ENCODE data around the gene CLDN19.
"Not testable (repeated sequence)": the region's sequence is repeated elsewhere in the genome, so short reads cannot be mapped to it uniquely, and the experiment has no call there.

CLDN19 gene

DNA sequence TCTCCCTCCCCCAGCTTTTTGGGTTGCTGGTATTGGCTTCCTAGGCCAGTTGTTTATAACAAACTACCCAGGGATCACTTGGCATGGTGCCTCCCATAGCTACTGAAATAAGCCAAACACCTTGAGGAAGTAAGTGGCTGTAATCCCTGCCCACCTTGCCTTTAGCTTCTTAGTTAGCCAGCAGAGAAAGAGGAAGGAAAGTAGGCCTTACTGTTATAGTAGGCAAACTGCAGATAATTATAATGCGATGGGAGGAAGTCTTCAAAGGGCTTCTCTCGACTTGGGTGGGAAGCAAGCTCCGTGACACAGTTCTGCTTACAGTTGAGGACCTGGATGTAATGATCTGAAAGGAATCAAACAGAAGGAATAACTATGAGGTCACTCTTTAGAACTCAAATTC, 18.6 kb upstream of the CLDN19 start:
- DNase-seq: no peak

DNA sequence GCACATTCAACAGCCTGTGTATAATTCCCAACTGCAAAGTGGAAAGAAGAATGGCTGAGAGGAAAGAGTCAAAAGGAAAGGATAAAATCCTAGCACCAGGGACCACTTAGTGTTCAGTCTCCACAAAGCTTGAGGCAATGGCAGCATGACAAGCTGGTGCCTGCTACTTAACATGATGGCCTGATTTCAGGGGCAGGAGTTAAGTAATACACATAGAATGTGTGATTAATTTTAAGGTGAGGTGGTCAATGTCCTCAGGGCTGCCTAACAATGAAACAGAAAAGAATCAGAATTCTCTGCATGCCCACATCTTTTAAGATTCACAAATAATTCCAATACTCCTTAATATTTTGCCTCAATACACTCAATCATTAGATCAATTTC, 17.8 kb upstream of the CLDN19 start:
- no peak for DNase-seq

DNA sequence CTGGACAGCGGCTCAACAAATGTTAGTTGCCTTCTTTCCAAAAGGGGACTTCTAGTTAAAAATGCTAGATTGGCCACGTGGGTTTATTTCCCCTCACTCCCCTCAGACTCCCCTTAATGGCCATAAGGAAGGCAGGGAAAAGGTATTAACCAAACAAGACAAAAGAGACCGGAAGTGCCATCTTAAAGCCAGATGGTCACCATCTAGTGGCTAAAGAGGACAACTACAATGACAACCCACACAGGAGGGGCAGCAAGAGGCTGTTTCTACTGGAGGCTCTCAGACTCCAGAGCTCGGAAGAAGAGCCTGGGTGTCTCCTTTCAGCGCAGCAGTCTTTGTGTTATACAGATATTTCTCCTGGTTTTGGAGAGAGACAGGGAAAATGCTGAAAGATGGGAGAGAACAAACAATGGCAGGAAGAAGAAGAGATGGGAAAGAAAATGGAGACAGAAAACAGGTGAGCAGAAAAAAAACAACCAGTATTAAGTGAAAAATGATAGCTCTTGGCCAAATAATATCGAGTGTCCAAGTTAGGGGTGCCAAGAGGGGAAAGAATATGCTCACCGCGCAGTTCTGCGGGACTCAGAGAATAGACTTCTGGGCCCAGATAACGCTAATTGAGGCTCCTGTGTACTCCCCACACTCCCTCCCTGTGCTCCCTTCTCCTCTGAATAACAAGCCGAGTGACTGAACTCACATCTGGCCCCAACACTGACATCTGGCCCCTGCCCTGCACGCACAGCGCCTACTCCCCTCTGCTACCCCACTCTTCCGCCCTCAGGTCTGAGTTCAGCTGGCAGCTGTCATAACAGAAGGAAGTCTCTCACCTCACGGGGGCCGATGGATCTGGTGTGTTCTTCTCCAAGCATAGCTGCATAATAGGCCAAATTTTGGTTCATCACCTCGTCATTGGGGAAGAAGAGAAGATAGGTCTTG, 17.2 kb upstream of the CLDN19 start:
- no peak for DNase-seq

DNA sequence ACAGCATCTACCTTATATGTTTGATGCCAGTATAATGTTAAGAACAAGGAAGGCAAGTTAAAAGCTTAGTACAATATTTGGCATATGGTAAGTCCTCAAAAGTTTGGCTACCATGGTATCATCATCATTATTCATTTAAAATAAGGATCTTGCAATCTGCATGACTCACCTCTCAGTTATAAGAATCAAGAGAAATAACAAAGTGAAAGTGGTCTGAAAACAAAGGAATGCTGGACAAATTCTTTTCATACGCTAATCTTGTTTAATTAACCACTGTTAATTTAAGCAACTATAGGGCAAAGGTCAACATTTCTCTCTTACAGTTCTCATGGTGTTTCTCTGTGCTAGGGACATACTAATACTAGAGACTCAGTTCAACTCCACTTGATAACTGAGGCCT, 13.0 kb upstream of the CLDN19 start:
- DNase-seq: no peak

DNA sequence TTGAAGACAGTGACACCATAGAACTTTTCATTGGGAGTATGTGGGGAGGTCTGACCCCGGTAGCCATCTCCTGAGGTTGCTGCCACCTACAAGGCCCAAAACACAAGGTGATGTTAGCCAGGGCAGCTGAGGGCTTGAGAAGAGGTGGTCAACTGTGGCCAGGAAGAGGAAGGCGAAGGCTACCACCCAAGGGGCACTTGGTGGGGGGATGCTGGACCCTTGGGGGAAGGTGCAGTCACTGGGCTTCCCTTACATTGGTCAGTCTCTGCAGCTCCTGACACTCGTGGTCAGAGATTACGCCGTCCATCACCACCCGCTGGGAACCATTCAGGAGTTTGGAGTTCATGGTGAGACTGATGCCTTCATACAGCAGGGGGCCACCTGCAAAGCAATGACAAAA, 12.2 kb upstream of the CLDN19 start:
- no peak for DNase-seq

DNA sequence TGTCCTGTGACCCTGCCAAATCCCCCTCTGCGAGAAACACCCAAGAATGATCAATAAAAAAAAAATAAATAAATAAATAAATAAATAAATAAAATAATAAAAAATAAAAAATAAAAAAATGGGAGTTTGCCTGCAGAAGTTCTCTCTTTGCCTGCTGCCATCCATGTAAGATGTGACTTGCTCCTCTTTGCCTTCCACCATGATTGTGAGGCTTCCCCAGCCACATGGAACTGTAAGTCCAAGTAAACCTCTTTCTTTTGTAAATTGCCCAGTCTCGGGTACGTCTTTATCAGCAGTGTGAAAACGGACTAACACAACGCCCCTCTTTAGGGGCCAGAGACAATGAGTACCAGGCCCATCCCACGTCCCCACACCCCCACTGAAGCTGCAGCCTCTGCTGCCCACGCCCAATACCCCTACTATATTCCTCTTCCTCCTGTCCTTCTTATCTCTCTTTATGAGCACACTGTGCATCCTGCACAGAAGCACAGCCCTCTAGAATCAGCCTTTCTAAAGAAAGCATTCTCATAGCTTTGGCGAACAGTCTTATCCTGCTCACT, 11.6 kb upstream of the CLDN19 start:
- not testable (repeated sequence) for DNase-seq

DNA sequence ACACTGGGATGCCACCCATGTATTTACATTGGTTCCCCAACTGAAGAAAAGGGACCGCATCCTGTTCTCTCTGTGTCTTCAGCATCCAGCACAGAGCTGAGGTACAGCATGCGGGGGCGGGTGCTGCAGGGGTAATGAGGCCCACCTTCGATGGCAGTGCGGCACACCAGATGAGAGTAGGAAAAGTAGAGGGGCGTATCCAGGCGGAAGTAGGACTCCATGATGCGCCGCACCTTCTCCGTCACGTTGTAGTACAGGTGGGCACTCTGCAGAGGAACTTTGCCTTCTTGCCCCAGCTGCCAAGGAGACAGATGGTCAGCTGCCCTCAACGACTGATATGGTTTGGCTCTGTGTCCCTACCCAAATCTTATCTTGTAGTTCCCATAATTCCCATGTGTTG, 10.0 kb upstream of the CLDN19 start:
- no peak for DNase-seq

DNA sequence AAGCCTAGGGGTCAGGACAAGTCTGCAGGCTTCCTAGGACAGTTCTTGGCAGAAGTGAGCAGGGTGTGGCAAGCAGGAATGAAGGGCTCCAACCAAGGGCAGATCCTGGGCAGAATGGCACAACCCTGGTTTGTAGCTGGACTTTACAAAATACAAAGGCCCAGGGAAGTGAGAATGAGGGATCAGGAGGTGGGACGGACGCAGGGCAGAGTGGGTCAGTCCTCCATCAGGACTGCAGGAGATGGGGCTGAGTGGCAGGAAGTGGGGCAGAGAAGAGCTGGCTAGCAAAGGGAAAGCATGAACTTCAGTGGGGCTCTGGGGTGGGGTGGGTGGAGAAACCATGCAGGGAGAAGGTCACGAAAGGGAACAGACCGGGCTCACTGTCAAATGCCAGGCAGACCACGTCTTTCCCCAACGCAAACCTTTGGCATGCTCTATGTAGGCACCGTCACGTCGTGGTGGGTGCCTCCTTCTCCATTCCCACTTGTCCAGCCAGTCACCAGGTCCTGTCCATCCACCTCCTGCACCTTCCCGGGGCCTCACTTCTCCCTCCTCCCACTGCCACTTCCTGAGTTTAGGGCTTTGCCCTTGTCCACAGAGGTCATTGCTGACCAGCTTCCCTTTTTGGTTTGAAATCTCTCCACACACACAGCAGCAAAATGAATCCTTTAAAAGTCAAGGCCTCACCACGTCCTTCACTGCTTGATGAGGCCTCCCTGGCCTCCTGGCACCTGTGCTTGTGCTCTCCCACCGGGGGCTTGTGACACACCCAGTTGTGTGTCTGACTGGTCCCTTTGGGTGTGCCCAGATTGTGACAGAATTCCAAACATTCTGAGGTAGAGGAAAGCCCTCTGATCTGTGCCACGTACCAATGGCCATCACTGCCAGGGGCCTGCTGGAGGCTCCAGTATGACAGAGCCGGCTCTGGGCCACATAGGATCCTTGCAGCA, 8.7 kb upstream of the CLDN19 start:
- no peak for DNase-seq

DNA sequence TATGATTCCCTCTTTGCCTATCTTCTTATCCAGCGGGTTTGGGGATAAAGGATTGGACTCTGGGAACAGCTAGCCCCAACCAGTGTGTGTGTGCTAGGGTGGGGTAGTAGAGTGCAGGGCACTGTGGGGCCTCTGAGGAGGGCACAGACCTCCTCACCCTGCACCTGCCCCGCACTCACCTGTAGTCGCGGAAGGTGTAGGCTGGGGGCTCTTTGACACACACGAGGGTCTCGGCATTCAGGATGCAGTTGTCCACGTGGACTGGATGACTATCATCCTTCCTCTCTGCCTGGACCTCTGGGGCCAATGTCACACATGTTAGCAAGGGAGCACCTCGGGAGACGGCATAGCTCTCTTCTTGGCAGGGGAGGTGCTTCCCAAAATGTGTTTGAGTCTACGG, 8.0 kb upstream of the CLDN19 start:
- DNase-seq: no peak

DNA sequence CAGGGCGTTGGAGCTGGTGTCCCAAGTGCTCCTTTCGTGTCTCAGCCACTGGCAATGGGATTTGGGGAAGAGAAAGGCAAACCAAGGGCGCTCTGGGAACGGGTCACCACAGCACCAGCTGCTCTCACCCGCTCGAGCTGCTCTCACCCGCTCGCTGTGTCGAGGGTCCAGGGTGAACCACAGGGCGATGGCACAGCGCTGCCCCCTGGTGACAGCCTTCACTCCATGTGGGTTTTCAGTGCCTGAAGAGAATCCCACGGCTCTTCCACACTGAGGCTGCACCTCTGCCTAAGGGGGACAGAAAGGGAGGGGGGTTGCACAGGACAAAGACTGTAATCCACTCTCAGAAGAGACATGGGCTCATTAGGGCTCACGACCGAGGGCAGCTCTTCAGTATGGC, 7.1 kb upstream of the CLDN19 start:
- peak; percentile 54 for DNase-seq

DNA sequence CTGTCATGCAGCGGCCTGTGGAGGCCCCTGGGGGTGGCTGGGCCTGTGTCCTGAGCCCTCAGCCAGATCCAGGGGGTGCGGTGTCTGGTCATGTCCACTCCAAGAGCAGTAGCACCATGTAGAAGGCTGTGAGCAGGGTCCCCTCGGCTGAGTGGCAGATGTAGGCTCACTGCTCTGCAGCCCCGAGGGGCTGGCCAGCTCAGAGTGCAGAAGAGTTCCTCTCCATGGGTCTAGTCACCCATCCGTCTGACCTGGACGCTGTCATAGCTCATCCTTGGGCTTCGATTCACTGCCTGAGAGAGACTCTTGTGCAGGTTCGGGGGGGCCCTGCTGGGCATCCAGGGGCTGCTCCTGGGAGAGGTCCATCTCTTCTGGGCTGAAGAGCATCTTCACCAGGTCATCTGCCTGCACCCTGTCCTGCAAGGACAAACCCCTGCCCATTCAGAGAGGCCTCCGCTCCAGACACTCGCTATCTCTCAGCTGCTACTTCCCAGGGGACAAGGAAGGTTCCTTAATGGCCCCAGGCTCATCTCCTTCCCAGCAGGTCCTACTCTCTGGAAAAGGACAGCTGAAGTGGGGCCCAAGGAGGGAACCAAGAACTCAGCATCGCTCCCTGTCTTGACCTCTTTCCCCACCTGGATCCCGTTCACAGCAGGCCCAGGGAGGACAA, 6.5 kb upstream of the CLDN19 start:
- no peak for DNase-seq

DNA sequence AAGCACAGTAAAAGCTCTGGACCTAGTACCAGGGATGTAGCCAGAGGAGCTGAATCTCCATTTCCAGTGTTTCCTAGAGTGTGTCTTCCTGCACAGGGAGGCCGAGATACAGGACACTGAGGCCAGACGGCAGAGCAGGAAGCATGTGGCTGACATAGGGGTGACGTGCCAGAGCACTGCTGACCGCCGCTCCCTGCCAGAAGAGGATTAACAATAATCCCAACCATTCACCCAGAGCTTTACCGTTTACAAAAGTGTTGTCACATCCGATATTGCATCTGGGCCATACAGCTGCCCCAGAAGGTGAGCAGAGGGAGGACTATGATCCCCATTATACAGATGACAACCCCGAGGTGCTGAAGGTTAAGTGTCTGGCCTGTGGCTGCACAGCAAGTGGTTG, 5.8 kb upstream of the CLDN19 start:
- DNase-seq: no peak

DNA sequence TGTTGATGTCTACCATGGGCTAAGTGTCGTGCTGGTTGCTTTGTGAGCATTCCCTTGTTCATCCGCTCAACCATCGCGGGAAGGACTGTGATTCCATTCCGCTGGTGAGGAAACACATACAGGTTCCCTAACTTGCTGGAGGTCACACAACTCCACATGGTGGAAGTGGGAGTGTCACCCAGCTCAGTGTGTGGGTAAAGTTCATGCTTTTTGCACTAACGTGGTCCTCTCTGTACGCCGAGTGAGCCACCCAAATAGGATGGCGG, 4.0 kb upstream of the CLDN19 start:
- no peak for DNase-seq

DNA sequence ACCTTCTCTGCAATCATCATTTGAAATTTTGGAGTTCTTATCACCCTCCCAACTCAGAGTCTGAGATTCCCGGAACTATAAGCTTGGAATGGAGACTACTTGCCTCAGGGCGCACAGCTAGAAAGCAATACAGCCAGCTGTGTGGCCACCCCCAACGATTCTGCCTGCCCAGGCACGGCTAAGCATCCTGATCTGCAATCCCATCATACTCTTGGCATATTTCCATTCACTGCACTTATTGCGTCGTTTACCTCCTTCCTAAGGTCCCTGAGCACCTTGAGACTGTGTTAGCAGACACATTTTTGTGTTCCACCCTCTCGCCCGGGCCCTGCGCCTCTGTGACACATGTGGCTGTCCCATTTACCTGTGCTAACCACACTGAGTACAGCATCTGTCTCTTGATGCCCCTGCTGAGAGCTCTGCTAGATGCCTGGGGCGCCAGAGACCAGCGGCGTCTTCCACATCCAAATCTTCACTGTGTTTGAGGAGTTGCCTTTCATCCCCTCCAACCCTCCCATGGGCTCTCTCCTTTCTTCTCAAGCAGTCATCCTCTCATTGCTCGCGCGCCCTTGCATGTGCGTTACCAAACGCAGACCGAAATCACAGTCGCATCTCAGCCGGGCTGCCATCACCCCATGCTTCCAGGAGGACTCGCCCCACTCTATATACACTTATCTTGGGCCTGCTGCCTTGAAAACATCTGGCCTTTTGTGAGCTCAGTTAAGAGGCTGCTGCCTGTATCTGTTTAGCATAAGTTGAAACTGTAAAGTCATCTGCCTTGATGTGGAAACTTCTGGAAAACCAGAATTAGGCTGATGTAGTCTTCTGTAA, 3.5 kb upstream of the CLDN19 start:
- no peak for DNase-seq

DNA sequence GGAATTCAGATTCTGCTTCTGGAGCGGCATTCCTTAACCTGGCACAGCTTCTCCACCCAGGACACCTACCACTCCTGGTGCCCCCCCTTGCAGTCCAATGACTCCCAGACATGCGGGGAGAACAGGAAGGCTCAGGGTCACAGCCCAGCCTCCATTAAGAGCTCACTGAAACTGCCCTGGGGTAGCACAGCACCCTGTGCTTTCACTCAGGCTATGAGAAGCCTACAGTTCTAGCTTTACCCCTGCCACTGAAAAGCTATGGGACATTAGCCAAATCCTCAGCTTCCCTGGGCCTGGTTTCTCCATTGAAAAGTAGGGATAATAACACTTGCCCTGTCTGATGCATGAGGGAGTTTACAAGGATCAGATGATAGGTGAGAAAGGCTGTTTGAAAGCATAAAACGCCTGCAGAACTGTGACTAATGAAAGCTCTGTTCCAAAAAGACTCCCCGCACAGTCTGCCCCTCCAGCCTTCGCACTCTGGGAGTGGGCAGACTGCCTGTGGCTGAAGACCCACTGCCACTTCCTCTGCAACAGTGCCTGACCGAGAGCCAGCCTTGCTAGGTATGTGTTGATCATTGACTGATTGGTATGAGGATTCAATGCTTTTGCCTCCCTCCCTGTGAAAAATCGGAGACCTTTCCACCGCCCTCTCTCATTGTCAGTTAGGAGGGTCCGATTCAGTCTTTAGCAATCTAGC, 2.7 kb upstream of the CLDN19 start:
- no peak for DNase-seq

DNA sequence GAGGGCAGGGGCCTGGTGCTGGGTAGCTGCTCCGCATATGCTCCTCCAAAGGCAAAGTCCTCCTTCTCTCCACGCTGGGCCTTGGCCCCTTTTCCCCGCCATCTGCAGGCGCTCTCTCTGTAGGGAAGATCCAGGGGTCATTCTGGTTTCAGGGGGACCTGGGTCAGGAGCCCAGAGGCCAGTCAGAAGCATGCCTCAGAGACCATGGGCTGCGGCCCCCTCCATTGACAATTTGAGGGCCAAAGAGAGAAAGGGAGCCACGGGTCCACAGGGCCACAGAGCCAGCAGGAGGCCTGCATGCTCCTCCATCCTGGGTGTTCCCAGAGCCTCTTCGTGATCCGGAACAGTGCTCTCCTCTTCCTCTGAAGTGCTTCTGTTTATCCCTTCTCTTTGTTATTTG, 2.1 kb upstream of the CLDN19 start:
- DNase-seq: no peak

DNA sequence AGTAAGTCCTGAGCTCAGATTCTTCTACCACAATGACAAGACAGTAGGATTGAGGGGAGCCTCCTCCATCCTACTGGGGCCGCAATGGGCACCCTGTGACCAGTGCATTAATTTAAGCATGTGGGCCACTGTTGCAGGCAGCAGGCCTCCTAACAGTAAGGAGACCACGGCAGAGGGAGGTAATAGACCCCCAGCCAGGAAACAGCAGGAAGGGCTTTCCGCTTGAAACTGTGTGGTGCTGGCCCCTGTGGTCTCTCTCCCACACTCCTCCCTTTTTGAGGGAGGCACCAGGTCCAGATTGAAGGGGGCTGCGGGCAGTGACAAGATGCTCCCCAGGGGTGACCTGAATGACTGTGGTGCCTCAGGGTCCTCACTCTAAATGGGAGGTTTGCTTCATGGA, 1.7 kb upstream of the CLDN19 start:
- DNase-seq: no peak

DNA sequence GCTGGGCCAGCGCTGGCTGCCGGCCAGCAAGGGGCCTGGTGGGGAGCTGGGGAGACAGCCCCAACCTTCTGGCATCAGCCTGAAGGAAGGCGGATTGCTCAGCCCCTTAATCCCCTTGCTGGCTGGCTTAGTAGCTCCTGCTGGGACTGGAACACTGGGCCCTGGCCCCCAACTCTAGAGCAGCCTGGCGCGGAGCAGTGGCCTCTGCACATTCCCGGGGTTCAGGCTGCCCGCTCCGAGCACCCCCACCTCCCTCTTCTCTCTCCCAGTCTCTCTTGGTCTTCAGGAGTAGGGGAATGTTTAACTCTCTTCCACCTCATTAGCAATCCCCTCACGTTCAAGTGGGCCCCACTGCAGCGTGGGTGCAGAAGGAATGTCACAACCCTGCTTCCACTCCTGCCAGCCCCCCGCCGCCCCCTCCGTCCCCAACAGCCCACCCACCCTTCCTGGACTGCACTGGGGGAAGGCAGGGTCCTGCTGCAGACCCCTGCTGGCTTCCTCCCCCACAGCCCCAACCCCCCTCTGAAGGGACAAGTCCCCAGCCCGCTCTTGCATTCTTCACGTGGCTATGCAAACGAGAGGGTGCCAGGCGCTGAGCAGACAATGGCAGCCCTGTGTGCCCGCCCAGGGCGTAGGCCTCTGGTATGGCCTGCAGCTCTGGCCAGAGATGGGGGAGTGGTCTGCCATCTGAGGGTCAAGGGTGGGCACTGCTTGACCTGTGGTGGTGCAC, 980 bp upstream of the CLDN19 start:
- no peak for DNase-seq

DNA sequence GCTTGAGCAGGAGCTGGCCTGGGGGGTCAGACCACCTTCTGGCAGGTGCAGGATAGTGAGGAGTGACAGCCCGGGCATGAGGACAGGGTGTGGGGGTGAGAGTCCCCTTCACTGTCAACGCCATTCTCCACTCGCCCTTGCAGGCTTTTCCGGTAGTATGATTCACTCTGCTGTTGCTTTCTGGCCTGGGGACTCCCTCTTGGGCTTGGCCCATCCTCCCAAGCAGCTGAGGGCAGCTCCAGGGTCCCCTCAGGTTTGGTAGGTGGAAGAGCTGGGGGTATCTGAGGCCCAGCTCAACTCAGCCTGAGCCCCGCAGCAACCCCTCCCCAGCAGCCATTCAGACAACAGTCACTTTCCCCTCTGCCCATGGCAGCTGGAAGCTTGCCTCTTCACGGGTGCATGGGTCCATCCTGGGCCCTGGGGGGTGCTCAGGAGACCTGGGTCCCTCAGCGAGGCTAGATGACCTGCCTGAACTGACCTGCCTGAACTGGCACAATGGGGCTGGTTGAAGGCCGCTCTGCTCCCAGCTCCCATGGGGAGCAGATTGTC, 1.3 kb downstream of the CLDN19 start:
- no peak for DNase-seq

DNA sequence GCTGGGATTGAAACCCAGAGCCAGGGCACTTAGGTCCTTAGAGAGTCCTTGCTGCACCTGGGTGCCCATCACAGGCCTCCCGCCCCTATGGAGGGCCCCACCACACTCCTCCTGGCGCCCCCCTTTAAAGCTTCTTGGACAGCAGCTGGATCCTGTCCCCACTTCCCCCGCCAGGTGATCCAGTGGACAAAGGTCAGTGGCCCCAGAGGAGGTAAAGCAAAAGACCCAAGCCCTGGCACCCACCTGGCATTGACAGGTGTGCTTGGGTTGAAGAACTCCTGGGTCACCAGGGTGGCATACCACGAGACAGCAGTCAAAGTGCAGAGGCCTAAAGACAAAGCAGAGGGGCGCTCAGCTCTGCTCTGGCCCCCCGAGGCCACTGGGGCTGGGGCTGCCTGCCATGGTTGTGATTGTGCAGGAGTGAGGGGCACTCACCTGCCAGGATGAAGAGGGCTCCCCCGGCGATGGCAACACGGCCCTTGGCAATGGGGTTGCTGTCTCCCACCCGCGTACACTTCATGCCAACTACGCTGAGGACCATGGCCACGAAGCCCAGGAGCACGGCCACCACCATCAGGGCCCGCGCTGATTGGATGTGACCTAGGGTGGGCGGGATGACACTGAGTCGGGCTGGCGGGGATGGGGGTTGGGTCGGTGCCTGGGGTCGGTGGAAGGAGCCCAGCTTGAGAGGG, 1.9 kb downstream of the CLDN19 start:
- no peak for DNase-seq

Measured in activated CD4-positive, alpha-beta T cell treated with anti-CD3 and anti-CD28 coated beads, Interleukin-2, amount 50 U/mL, for 1 hour (primary cell).